SKM-1 (cell line): Measurements from ENCODE around the gene KRT78.
"Not testable (repeated sequence)": the region's sequence is repeated elsewhere in the genome, so short reads cannot be mapped to it uniquely, and the experiment has no call there.

Experiments used
- DNase-seq: peaks from one replicate; lab custom pipeline; 2025; ENCODE audit not compliant: unreplicated experiment; lab: John Stamatoyannopoulos, UW

KRT78 gene

GRCh38 chr12:52848661-52849255 is at the start of gene KRT78:
KRT78 (minus strand) TSS chr12:52848994; CDS start chr12:52848930, 64 bp downstream.
- DNase-seq: no peak

- no peak for DNase-seq
These were observed 47.7 kb upstream of the KRT78 start for GRCh38 chr12:52896190-52897100.

- no peak for DNase-seq
These were observed 47.0 kb upstream of the KRT78 start for GRCh38 chr12:52895726-52896189.

- no peak for DNase-seq
These were observed 44.2 kb upstream of the KRT78 start for GRCh38 chr12:52892974-52893373.

GRCh38 chr12:52892207-52892852 is 43.5 kb upstream of the KRT78 start:
- no peak for DNase-seq

GRCh38 chr12:52891044-52891443 is 42.2 kb upstream of the KRT78 start:
- DNase-seq: no peak

GRCh38 chr12:52890417-52890816 is 41.6 kb upstream of the KRT78 start:
- DNase-seq: no peak

GRCh38 chr12:52884526-52885293 is 35.9 kb upstream of the KRT78 start:
- peak; percentile 3 for DNase-seq

GRCh38 chr12:52880499-52880898 is 31.7 kb upstream of the KRT78 start:
- not testable (repeated sequence) for DNase-seq

- peak; percentile 36 for DNase-seq
These were observed 30.9 kb upstream of the KRT78 start for GRCh38 chr12:52879394-52880351.

GRCh38 chr12:52878507-52879393 is 30.0 kb upstream of the KRT78 start:
- DNase-seq: no peak

- DNase-seq: no peak
These were observed 28.4 kb upstream of the KRT78 start for GRCh38 chr12:52877242-52877641.

GRCh38 chr12:52876372-52876771 is 27.6 kb upstream of the KRT78 start:
- no peak for DNase-seq

GRCh38 chr12:52874573-52875435 is 26.0 kb upstream of the KRT78 start:
- no peak for DNase-seq

GRCh38 chr12:52873832-52874572 is 25.2 kb upstream of the KRT78 start:
- DNase-seq: no peak

- no peak for DNase-seq
These were observed 24.7 kb upstream of the KRT78 start for GRCh38 chr12:52873513-52873831.

- no peak for DNase-seq
These were observed 24.0 kb upstream of the KRT78 start for GRCh38 chr12:52872644-52873389.
